Hematopoietic multipotent progenitor cell treated with erythropoietin and hydrocortisone succinate and interleukin-3 and kit ligand, for 6 days (in vitro differentiated cells): ENCODE data around the gene DTX2.
A peak's percentile ranks its signal among the peaks of the same experiment; 100 is the strongest.
"Not testable (repeated sequence)": the region's sequence is repeated elsewhere in the genome, so short reads cannot be mapped to it uniquely, and the experiment has no call there.

Experiments used
- DNase-seq: peaks from one replicate; pipeline ENCODE4 v3.0.0-alpha.2; 2015

The DTX2 gene

GRCh38 chr7:76497918-76498582, 36.5 kb downstream of the DTX2 start:
- not testable (repeated sequence) for DNase-seq

- DNase-seq, result not testable (repeated sequence)
These were observed 37.2 kb downstream of the DTX2 start for GRCh38 chr7:76498583-76499200.

- DNase-seq, result not testable (repeated sequence)
These were observed 37.9 kb downstream of the DTX2 start for GRCh38 chr7:76499201-76499923.

GRCh38 chr7:76499924-76500241, 38.4 kb downstream of the DTX2 start:
- DNase-seq, result not testable (repeated sequence)

- not testable (repeated sequence) for DNase-seq
These were observed 40.7 kb downstream of the DTX2 start for GRCh38 chr7:76502224-76502623.

GRCh38 chr7:76502836-76503235, 41.3 kb downstream of the DTX2 start:
- DNase-seq, result not testable (repeated sequence)

- DNase-seq, result not testable (repeated sequence)
These were observed 41.7 kb downstream of the DTX2 start for GRCh38 chr7:76503244-76503643.

- DNase-seq, result not testable (repeated sequence)
These were observed 43.0 kb downstream of the DTX2 start for GRCh38 chr7:76504351-76505167.

GRCh38 chr7:76505168-76506080, 43.9 kb downstream of the DTX2 start:
- no peak for DNase-seq

GRCh38 chr7:76506081-76506440, 44.6 kb downstream of the DTX2 start:
- no peak for DNase-seq

GRCh38 chr7:76506643-76507042, 45.1 kb downstream of the DTX2 start:
- DNase-seq, result not testable (repeated sequence)

GRCh38 chr7:76507723-76508406, 46.4 kb downstream of the DTX2 start:
- no peak for DNase-seq

- no peak for DNase-seq
These were observed 48.7 kb downstream of the DTX2 start, which contains the start of gene UPK3B for GRCh38 chr7:76509931-76510877. TSS of gene UPK3B (plus strand) at chr7:76510552. CDS start at chr7:76510653, 101 bp downstream.

GRCh38 chr7:76511200-76511910, 49.8 kb downstream of the DTX2 start:
- not testable (repeated sequence) for DNase-seq

- not testable (repeated sequence) for DNase-seq
These were observed 50.7 kb downstream of the DTX2 start for GRCh38 chr7:76511911-76512885.

- peak; percentile 19 for DNase-seq
These were observed 51.7 kb downstream of the DTX2 start for GRCh38 chr7:76512941-76513816.
